ENCODE data around the gene FASTK.
"Not testable (repeated sequence)": the region's sequence is repeated elsewhere in the genome, so short reads cannot be mapped to it uniquely, and the experiment has no call there.

Gene FASTK

GRCh38 chr7:151040616-151041375, 39.8 kb downstream of the FASTK start:
- no peak for TF ChIP-seq POLR2A (IDR thresholded peaks at IDR 0.05; ENCODE audit: low read depth, low read length)
- DNase-seq (ENCODE audit: insufficient read length, low spot score) (no peak), FAIRE-seq (no peak)

GRCh38 chr7:151039850-151040548, 40.6 kb downstream of the FASTK start:
- DNase-seq (ENCODE audit: insufficient read length, low spot score) (no peak), FAIRE-seq (no peak)
- TF ChIP-seq POLR2A (IDR thresholded peaks at IDR 0.05; ENCODE audit: low read depth, low read length), result no peak

GRCh38 chr7:151038951-151039849, 41.4 kb downstream of the FASTK start:
- peak; percentile 99 for DNase-seq (ENCODE audit: insufficient read length, low spot score)
- FAIRE-seq, result peak; percentile 55
- peak; percentile 81 for TF ChIP-seq POLR2A (IDR thresholded peaks at IDR 0.05; ENCODE audit: low read depth, low read length)

GRCh38 chr7:151035902-151036301, 44.7 kb downstream of the FASTK start:
- DNase-seq (ENCODE audit: insufficient read length, low spot score) (no peak), FAIRE-seq (no peak)
- no peak for TF ChIP-seq POLR2A (IDR thresholded peaks at IDR 0.05; ENCODE audit: low read depth, low read length)

- FAIRE-seq (no peak), DNase-seq (ENCODE audit: insufficient read length, low spot score) (no peak)
- TF ChIP-seq POLR2A (IDR thresholded peaks at IDR 0.05; ENCODE audit: low read depth, low read length), result no peak
Measured at GRCh38 chr7:151035026-151035717, 45.4 kb downstream of the FASTK start.

- no peak for TF ChIP-seq POLR2A (IDR thresholded peaks at IDR 0.05; ENCODE audit: low read depth, low read length)
- no peak for FAIRE-seq
- DNase-seq (ENCODE audit: insufficient read length, low spot score), result no peak
Measured at GRCh38 chr7:151034312-151035025, 46.1 kb downstream of the FASTK start.

GRCh38 chr7:151033864-151034249, 46.8 kb downstream of the FASTK start:
- no peak for FAIRE-seq
- no peak for DNase-seq (ENCODE audit: insufficient read length, low spot score)
- no peak for TF ChIP-seq POLR2A (IDR thresholded peaks at IDR 0.05; ENCODE audit: low read depth, low read length)

GRCh38 chr7:151032936-151033863, 47.4 kb downstream of the FASTK start:
- no peak for TF ChIP-seq POLR2A (IDR thresholded peaks at IDR 0.05; ENCODE audit: low read depth, low read length)
- FAIRE-seq, result no peak

GRCh38 chr7:151031011-151031410, 49.6 kb downstream of the FASTK start:
- no peak for FAIRE-seq
- no peak for DNase-seq (ENCODE audit: insufficient read length, low spot score)
- TF ChIP-seq POLR2A (IDR thresholded peaks at IDR 0.05; ENCODE audit: low read depth, low read length), result no peak

More at GRCh38 chr7:151032936-151033863, 47.4 kb downstream of the FASTK start:
- DNase-seq (ENCODE audit: insufficient read length, low spot score), result no peak

- DNase-seq (ENCODE audit: insufficient read length, low spot score) (no peak), FAIRE-seq (no peak)
- no peak for TF ChIP-seq POLR2A (IDR thresholded peaks at IDR 0.05; ENCODE audit: low read depth, low read length)
Measured at GRCh38 chr7:151028948-151029501, 51.6 kb downstream of the FASTK start.

GRCh38 chr7:151028131-151028947, 52.3 kb downstream of the FASTK start, which contains the start of gene ABCB8:
Gene ABCB8 (plus strand): TSS chr7:151028450. CDS start chr7:151028516, 66 bp downstream.
- peak; percentile 99 for DNase-seq (ENCODE audit: insufficient read length, low spot score)
- TF ChIP-seq POLR2A (IDR thresholded peaks at IDR 0.05; ENCODE audit: low read depth, low read length), result peak; percentile 70; the same call in 1 of the 2 replicates
- peak; percentile 66 for FAIRE-seq

- FAIRE-seq; DNase-seq (ENCODE audit: insufficient read length, low spot score): not testable (repeated sequence)
Measured at GRCh38 chr7:151027728-151028130, 52.9 kb downstream of the FASTK start.

- FAIRE-seq; DNase-seq (ENCODE audit: insufficient read length, low spot score): not testable (repeated sequence)
Measured at GRCh38 chr7:151026771-151027727, 53.6 kb downstream of the FASTK start.
